Fibroblast of peridontal ligament (primary cell): Measurements from ENCODE around the gene CDS1.
A peak's percentile ranks its signal among the peaks of the same experiment; 100 is the strongest.
"Not testable (repeated sequence)": the region's sequence is repeated elsewhere in the genome, so short reads cannot be mapped to it uniquely, and the experiment has no call there.

Experiments used
- DNase-seq: peaks from one replicate; pipeline ENCODE4 v3.0.0-alpha.2; 2010; ENCODE audit errors: extremely low read depth

Gene CDS1

GRCh38 chr4:84673475-84674240, 90.7 kb downstream of the CDS1 start:
- peak; percentile 94 for DNase-seq

- DNase-seq: no peak
Measured at GRCh38 chr4:84677093-84677492, 94.2 kb downstream of the CDS1 start.

GRCh38 chr4:84677995-84678394, 95.1 kb downstream of the CDS1 start:
- DNase-seq: no peak

- no peak for DNase-seq
Measured at GRCh38 chr4:84678976-84679744, 96.2 kb downstream of the CDS1 start.

- no peak for DNase-seq
Measured at GRCh38 chr4:84680956-84681355, 98.0 kb downstream of the CDS1 start.

- peak; percentile 83 for DNase-seq
Measured at GRCh38 chr4:84681486-84682274, 98.8 kb downstream of the CDS1 start.

- not testable (repeated sequence) for DNase-seq
Measured at GRCh38 chr4:84682661-84683060, 99.7 kb downstream of the CDS1 start.

GRCh38 chr4:84683064-84683850, 100.3 kb downstream of the CDS1 start:
- no peak for DNase-seq

- DNase-seq: no peak
Measured at GRCh38 chr4:84684361-84684760, 101.4 kb downstream of the CDS1 start.

GRCh38 chr4:84685105-84685504, 102.2 kb downstream of the CDS1 start:
- DNase-seq: no peak

- no peak for DNase-seq
Measured at GRCh38 chr4:84688605-84689004, 105.7 kb downstream of the CDS1 start.

- DNase-seq: no peak
Measured at GRCh38 chr4:84689197-84689596, 106.3 kb downstream of the CDS1 start.

- DNase-seq: no peak
Measured at GRCh38 chr4:84690481-84690880, 107.6 kb downstream of the CDS1 start.

GRCh38 chr4:84691170-84691691, 108.3 kb downstream of the CDS1 start:
- DNase-seq: peak; percentile 92

- DNase-seq: no peak
Measured at GRCh38 chr4:84691800-84692199, 108.9 kb downstream of the CDS1 start.

- DNase-seq: no peak
Measured at GRCh38 chr4:84697159-84697558, 114.2 kb downstream of the CDS1 start.

- peak; percentile 11 for DNase-seq
Measured at GRCh38 chr4:84697615-84698201, 114.8 kb downstream of the CDS1 start.

GRCh38 chr4:84699001-84699671, 116.2 kb downstream of the CDS1 start:
- DNase-seq: no peak
